ENCODE measurements around the gene DLGAP4. TPM values are rescaled to one million over a fixed set of nuclear protein-coding genes. Genes with fewer than 3 reads are reported as not detected.
A peak's percentile ranks its signal among the peaks of the same experiment; 100 is the strongest.

The DLGAP4 gene
- total and polyA plus RNA-seq, 2 of the 13 experiments (the other 11 are each of a cell fraction or from before 2014, with no cell fraction given): 15.2 to 26.7 TPM

- TF ChIP-seq ZNF609 (CRISPR knock-in tag; IDR thresholded peaks at IDR 0.05; ENCODE audit: borderline replicate concordance) (no peak), NKX3-1 (CRISPR knock-in tag; IDR thresholded peaks at IDR 0.05) (no peak), SKI (IDR thresholded peaks at IDR 0.05; ENCODE audit: partially characterized antibody) (no peak), TCF7 (IDR thresholded peaks at IDR 0.05; ENCODE audit: low read depth) (no peak), ATM (IDR thresholded peaks at IDR 0.05; ENCODE audit: borderline replicate concordance) (no peak), ZNF282 (IDR thresholded peaks at IDR 0.05; ENCODE audit: partially characterized antibody) (no peak), PHF21A (CRISPR knock-in tag; IDR thresholded peaks at IDR 0.05) (no peak), MBD4 (IDR thresholded peaks at IDR 0.05; ENCODE audit: borderline replicate concordance, low read length) (no peak), XRCC5 (optimal IDR thresholded peaks at IDR 0.05; ENCODE audit: low read length) (no peak), SP140L (CRISPR knock-in tag; IDR thresholded peaks at IDR 0.05; ENCODE audit: borderline replicate concordance) (no peak), AHDC1 (CRISPR knock-in tag; IDR thresholded peaks at IDR 0.05; ENCODE audit: borderline replicate concordance) (0 out of 2 replicates have a peak, but pooled peaks have one; percentile 39), AGO1 (IDR thresholded peaks at IDR 0.05; ENCODE audit: low read depth, low read length, poor library complexity, severe bottlenecking) (no peak), ZNF788 (CRISPR knock-in tag; IDR thresholded peaks at IDR 0.05; ENCODE audit: borderline replicate concordance) (no peak), ZNF225 (CRISPR knock-in tag; IDR thresholded peaks at IDR 0.05) (no peak)
- TF ChIP-seq, protein P1, sequence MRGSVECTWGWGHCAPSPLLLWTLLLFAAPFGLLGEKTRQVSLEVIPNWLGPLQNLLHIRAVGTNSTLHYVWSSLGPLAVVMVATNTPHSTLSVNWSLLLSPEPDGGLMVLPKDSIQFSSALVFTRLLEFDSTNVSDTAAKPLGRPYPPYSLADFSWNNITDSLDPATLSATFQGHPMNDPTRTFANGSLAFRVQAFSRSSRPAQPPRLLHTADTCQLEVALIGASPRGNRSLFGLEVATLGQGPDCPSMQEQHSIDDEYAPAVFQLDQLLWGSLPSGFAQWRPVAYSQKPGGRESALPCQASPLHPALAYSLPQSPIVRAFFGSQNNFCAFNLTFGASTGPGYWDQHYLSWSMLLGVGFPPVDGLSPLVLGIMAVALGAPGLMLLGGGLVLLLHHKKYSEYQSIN (CRISPR knock-in tag; IDR thresholded peaks at IDR 0.05; ENCODE audit: borderline replicate concordance): peak; percentile 32; the same call in 1 of the 2 replicates
- TF ChIP-seq, protein P2, sequence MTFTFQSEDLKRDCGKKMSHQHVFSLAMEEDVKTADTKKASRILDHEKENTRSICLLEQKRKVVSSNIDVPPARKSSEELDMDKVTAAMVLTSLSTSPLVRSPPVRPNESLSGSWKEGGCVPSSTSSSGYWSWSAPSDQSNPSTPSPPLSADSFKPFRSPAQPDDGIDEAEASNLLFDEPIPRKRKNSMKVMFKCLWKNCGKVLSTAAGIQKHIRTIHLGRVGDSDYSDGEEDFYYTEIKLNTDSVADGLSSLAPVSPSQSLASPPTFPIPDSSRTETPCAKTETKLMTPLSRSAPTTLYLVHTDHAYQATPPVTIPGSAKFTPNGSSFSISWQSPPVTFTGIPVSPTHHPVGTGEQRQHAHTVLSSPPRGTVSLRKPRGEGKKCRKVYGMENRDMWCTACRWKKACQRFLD (CRISPR knock-in tag; IDR thresholded peaks at IDR 0.05; ENCODE audit: borderline replicate concordance): no peak; the same call in 1 of the 2 replicates
- TF ChIP-seq, protein P3, sequence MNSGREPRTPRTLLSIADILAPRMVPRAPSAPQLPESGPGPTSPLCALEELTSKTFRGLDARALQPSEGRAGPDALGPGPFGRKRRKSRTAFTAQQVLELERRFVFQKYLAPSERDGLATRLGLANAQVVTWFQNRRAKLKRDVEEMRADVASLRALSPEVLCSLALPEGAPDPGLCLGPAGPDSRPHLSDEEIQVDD (CRISPR knock-in tag; IDR thresholded peaks at IDR 0.05; ENCODE audit: borderline replicate concordance): no peak
Measured at GRCh38 chr20:36572701-36573102, 266.6 kb downstream of the DLGAP4 start (continued).

Data from HepG2 (cell line).